Activated naive CD8-positive, alpha-beta T cell (primary cell): ENCODE results near the gene SFMBT2.
"Not testable (repeated sequence)": the region's sequence is repeated elsewhere in the genome, so short reads cannot be mapped to it uniquely, and the experiment has no call there.

ENCODE experiments used
- H3K27ac Mint-ChIP-seq: one replicate; pipeline ENCODE4 v1.8.0; 2021; ENCODE audit warnings: mixed read lengths
- H3K27me3 Mint-ChIP-seq: one replicate; pipeline ENCODE4 v1.8.0; 2021; ENCODE audit warnings: mixed read lengths
- H3K36me3 Mint-ChIP-seq: one replicate; pipeline ENCODE4 v1.8.0; 2021; ENCODE audit warnings: mixed read lengths
- H3K4me1 Mint-ChIP-seq: one replicate; pipeline ENCODE4 v1.8.0; 2021; ENCODE audit warnings: low read depth, mixed read lengths
- H3K4me3 Mint-ChIP-seq: one replicate; pipeline ENCODE4 v1.8.0; 2021; ENCODE audit warnings: mild to moderate bottlenecking, mixed read lengths
- H3K9me3 Mint-ChIP-seq: one replicate; pipeline ENCODE4 v1.8.0; 2021; ENCODE audit warnings: low read depth, mixed read lengths

The SFMBT2 gene

DNA sequence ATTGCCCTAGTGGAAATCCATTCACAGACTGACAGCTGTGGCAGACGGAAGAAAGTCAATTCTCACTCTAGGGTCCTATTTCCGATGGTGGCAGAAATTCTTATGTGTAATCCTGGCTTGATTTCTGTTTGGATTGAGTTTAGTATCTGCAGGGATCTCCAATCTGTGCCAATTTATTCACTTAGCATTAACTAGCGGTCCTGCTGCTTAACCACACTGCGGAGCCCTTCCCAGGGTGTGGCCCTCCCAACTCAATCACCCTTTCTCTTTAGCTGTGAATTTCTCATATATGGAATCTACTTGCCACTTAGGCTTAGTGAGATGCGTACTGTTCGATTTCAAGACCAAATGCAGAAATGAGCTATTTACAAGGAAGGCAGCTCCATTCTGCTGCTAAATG lies 215.7 kb downstream of the SFMBT2 start:
- peaks cover 77% of the 10 kb centered on the region for H3K4me1 Mint-ChIP-seq
- H3K27ac Mint-ChIP-seq: peak overlapping the region; percentile 37
- no peak overlapping the region for H3K4me3 Mint-ChIP-seq
- H3K36me3 Mint-ChIP-seq: peaks cover 49% of the 10 kb centered on the region
- no peaks in the 10 kb centered on the region for H3K9me3 Mint-ChIP-seq
- H3K27me3 Mint-ChIP-seq: no peaks in the 10 kb centered on the region

DNA sequence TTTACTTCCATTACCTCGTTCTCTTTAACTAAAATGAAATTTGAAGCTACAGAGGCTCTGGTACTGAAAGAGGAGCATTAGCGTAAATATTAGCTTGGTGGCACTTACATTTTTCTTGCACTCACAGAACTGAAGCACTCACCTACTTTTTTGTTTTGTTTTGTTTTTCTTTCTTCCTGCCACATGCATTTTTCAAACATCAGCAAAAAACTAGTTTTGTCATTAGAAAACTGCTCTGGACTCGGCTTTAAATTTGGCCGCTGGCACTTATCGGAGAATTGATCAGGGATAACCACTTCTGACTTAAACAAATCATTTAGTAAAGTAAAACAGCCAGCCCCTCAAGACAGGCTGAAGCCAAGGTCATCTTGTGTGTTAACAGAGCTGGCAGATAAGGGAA lies 216.3 kb downstream of the SFMBT2 start:
- Mint-ChIP-seq H3K4me3 (peak overlapping the region; percentile 35), H3K27me3 (no peaks in the 10 kb centered on the region), H3K36me3 (peaks cover 46% of the 10 kb centered on the region), H3K9me3 (no peaks in the 10 kb centered on the region), H3K4me1 (peaks cover 75% of the 10 kb centered on the region), H3K27ac (peak overlapping the region; percentile 37)

DNA sequence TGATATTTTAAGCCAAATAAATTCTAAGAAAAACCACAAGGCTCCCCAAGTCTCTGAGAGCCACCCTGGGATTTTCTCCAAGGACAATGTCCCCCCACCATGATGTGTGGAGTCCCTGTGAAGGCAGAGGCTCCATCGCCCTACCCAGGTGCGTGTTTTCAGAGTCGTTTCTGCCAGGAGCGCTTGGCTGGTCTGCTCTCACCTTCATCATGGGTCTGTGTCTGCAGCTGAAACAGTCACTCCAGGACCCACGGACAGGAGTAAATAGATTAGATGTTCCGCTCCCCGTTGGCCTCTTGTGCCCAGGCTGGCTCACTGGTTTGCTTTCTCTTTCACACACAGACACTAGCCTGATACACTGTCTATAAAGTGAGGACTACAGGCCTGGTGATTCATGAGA lies 217.5 kb downstream of the SFMBT2 start:
- Mint-ChIP-seq H3K9me3 (no peaks in the 10 kb centered on the region), H3K4me1 (peaks cover 77% of the 10 kb centered on the region), H3K36me3 (peaks cover 46% of the 10 kb centered on the region), H3K4me3 (peak overlapping the region; percentile 80), H3K27me3 (no peaks in the 10 kb centered on the region), H3K27ac (peak overlapping the region; percentile 96)

DNA sequence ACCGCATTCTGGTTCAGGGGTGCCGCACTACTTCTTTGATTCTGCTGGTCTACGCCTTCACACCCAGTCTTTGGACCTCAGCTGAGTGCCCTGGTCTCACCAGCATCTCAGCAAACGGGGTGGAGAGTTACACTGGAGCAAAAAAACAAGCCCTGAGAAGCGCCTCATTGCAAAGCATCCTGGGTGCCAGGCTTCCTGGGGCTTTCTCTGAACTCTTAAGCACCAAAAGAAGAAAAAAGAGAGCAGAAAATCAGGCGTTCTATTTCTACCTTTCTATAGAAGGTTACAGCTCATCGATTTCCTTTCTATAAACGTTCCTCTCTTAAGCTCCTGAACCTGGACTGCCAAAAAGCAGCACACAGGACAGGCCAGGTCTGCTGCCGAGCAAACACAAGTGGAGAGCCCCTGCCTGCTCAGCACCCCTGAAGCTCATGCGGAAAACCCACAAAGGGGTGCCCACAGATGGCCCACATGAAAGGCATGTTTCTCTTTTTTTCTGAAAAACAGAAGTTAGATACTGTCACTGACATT lies 217.9 kb downstream of the SFMBT2 start:
- peak overlapping the region; percentile 80 for H3K4me3 Mint-ChIP-seq
- peaks cover 75% of the 10 kb centered on the region for H3K4me1 Mint-ChIP-seq
- H3K27me3 Mint-ChIP-seq: no peaks in the 10 kb centered on the region
- peak overlapping the region; percentile 96 for H3K27ac Mint-ChIP-seq
- H3K9me3 Mint-ChIP-seq: no peaks in the 10 kb centered on the region
- peaks cover 44% of the 10 kb centered on the region for H3K36me3 Mint-ChIP-seq

DNA sequence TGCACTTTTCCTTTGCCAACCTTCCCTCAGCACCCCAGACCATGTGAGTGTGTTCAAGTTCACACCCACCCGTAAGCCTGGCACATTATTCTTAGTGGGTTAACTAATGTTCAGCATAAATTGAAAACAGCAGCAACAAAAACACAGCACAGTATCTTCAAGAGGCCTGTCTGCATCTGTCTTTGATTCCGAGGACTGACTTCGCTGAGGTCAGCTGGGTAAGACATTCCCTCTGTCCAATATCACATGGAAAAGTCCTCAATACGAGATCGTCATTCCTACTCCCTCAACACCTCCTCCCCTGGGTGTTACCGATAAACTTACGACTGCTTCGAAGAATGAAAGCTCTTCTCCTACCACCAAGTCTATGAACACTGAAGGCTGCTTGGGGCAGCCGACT lies 218.8 kb downstream of the SFMBT2 start:
- H3K4me3 Mint-ChIP-seq: peak overlapping the region; percentile 80
- H3K36me3 Mint-ChIP-seq: peaks cover 39% of the 10 kb centered on the region
- peak overlapping the region; percentile 96 for H3K27ac Mint-ChIP-seq
- no peaks in the 10 kb centered on the region for H3K9me3 Mint-ChIP-seq
- H3K4me1 Mint-ChIP-seq: peaks cover 82% of the 10 kb centered on the region
- no peaks in the 10 kb centered on the region for H3K27me3 Mint-ChIP-seq

DNA sequence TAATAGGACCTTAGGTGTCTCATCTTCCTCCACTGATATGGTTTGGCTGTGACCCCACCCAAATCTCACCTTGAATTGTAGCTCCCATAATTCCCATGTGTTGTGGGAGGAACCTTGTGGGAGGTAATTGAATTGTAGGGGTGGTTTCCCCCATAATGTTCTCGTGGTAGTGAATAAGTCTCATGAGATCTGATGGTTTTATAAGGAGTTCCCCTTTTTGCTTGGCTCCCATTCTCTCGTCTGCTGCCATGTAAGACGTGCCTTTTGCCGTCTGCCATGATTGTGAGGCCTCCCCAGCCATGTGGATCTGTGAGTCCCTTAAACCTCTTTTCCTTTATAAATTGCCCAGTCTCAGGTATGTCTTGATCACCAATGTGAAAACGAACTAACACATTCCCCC lies 220.1 kb downstream of the SFMBT2 start:
- peaks cover 82% of the 10 kb centered on the region for H3K4me1 Mint-ChIP-seq
- H3K9me3 Mint-ChIP-seq, H3K27me3 Mint-ChIP-seq: not testable (repeated sequence)
- peak overlapping the region; percentile 96 for H3K27ac Mint-ChIP-seq
- H3K36me3 Mint-ChIP-seq: peaks cover 33% of the 10 kb centered on the region
- peak overlapping the region; percentile 38 for H3K4me3 Mint-ChIP-seq

DNA sequence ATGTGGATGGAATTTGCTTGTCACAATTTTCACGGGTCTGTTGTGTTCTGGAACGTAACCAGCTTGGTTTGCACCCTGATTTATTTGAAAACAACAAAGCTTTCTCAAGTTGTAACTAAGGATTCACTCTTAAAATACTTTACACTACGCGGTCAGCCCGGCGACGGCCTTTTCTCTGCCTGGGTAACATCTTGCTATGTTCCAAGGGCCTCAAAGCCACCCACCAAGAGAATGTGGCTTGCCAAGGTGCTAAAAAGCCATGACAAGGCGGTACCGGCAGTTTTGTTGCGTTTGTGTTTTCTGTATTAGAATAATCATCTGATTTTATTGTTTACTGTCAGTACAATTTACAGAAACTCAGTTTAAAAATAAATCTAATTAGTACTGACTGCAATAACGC lies 220.9 kb downstream of the SFMBT2 start:
- Mint-ChIP-seq H3K36me3 (peaks cover 31% of the 10 kb centered on the region), H3K9me3 (peaks cover 3% of the 10 kb centered on the region), H3K4me3 (no peak overlapping the region), H3K4me1 (peaks cover 82% of the 10 kb centered on the region), H3K27ac (peak overlapping the region; percentile 83), H3K27me3 (no peaks in the 10 kb centered on the region)

DNA sequence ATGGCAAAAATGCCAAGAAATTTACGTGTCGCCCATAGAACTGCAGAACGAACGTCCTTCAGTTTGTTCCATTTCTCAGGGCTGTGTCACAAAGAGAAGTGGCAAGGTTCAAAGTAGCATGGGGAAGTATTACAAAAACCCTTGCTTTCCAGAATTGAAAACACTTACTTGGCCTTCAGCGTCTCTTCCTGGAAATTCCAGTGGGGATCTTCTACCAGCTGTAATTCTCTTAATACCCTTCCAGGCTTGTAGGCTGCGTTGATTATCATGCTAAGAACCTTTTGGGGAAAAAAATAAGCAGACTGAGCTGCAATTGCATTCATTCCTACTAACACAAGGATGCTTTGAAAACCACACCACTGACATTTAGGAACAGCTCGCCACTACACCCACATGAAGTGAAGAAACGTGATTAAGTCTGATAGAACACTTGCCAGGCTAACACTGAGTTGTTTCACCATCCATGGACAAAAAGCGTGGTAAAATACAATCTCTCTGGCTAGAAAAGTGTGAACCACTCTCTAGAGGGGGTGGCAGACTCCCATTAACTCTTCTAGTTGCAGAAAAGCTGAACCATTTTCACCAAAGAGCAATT lies 222.3 kb downstream of the SFMBT2 start:
- no peak overlapping the region for H3K4me3 Mint-ChIP-seq
- H3K4me1 Mint-ChIP-seq: peaks cover 81% of the 10 kb centered on the region
- no peak overlapping the region for H3K27ac Mint-ChIP-seq
- peaks cover 3% of the 10 kb centered on the region for H3K9me3 Mint-ChIP-seq
- H3K36me3 Mint-ChIP-seq: peaks cover 34% of the 10 kb centered on the region
- H3K27me3 Mint-ChIP-seq: no peaks in the 10 kb centered on the region

DNA sequence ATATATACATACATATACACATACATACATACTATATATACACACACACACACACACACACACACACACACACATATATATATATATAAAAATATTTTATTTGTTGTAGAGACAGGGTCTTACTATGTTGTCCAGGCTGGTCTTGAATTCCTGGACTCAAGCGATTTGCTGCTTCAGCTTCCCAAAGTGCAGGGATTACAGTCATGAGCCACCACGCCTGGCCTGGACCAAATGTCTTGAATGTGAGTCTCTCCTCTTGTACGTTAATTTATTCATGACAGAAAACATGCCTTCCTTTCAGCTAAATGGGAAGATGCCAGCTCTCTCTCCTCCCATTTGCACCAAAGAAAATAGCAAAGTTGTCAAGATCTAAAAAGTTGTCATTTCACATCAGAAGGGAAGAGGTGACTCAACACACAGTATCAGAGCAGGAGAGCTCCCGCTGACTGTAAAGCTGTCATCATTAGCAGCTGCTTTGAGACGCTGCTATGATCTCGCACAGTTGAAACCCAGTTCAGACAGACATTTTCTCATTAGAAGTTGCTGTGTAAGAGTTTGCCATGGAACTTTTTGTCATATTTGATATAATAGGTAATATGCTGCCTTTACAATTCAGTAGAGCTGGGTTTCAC lies 224.3 kb downstream of the SFMBT2 start:
- Mint-ChIP-seq H3K4me1 (peaks cover 68% of the 10 kb centered on the region), H3K36me3 (peaks cover 41% of the 10 kb centered on the region), H3K4me3 (no peak overlapping the region), H3K27me3 (no peaks in the 10 kb centered on the region), H3K27ac (peak overlapping the region; percentile 88), H3K9me3 (peaks cover 3% of the 10 kb centered on the region)

DNA sequence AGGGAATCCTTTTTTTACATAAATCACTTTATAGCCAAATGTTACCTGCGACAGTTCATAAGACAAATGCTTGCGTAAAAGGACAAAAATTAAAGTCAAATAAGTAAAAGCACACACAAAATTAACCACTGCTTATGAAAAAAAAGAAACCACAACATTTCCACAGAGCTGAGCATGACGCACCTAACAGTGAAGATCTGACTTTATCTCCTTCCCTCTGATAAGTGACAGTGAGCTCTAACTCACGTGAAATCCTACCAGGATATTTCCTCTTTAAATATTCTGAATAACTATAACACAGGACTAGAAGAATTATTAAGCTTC lies 225.5 kb downstream of the SFMBT2 start:
- peak overlapping the region; percentile 68 for H3K4me3 Mint-ChIP-seq
- H3K27ac Mint-ChIP-seq: peak overlapping the region; percentile 88
- peaks cover 34% of the 10 kb centered on the region for H3K36me3 Mint-ChIP-seq
- no peaks in the 10 kb centered on the region for H3K27me3 Mint-ChIP-seq
- H3K9me3 Mint-ChIP-seq: peaks cover 3% of the 10 kb centered on the region
- peaks cover 58% of the 10 kb centered on the region for H3K4me1 Mint-ChIP-seq

DNA sequence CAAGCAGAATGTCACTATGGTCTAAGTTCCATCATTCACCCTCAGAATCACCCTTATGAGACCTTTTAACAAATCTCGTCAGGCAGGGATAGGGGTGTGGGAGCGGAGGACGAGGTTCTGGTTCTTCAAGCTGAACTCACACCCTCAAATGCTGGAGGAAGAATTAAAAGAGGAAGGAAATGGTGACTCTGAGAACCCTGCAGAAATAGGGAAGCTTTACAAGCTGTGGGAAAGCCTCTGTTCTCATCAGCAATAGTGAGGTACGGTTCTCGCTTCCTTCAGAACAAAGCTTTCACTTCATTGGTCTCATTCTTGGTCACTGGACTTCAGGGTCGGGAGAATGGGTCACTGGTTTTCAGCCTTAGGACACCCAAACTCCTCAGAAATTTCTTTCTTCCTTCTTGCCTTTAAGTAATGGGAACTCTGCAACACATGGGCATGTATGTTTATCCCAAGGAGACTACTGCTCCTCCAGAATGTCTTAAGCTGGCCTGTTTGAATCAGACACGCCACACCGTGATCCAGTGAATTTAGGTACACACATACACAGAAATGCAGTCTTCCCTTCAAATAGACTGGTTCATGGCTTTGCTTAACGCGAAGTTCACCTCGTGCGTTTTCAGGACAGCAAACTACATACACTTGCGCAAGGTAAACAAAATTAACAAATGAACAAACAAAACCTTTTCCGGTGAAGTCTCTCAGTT lies 226.0 kb downstream of the SFMBT2 start:
- H3K4me1 Mint-ChIP-seq: peaks cover 58% of the 10 kb centered on the region
- peak overlapping the region; percentile 68 for H3K4me3 Mint-ChIP-seq
- H3K27me3 Mint-ChIP-seq: no peaks in the 10 kb centered on the region
- peak overlapping the region; percentile 88 for H3K27ac Mint-ChIP-seq
- H3K36me3 Mint-ChIP-seq: peaks cover 34% of the 10 kb centered on the region
- H3K9me3 Mint-ChIP-seq: peaks cover 3% of the 10 kb centered on the region

DNA sequence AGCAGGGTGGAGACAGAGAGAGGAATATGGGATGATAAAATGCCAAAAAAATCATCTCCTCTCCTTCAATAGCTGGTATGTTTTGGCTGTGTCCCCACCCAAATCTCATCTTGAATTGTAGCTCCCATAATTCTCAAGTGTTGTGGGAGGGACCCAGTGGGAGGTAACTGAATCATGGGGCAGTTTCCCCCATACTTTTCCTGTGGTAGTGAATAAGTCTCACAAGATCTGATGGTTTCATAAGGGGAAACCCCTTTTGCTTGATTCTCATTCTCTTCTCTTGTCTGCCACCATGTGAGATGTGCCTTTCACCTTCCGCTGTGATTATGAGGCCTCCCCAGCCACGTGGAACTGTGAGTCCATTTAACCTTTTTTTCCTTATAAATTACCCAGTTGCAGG lies 226.7 kb downstream of the SFMBT2 start:
- H3K9me3 Mint-ChIP-seq, H3K4me3 Mint-ChIP-seq, H3K27me3 Mint-ChIP-seq: not testable (repeated sequence)
- peak overlapping the region; percentile 88 for H3K27ac Mint-ChIP-seq
- H3K4me1 Mint-ChIP-seq: peaks cover 54% of the 10 kb centered on the region
- peaks cover 30% of the 10 kb centered on the region for H3K36me3 Mint-ChIP-seq

DNA sequence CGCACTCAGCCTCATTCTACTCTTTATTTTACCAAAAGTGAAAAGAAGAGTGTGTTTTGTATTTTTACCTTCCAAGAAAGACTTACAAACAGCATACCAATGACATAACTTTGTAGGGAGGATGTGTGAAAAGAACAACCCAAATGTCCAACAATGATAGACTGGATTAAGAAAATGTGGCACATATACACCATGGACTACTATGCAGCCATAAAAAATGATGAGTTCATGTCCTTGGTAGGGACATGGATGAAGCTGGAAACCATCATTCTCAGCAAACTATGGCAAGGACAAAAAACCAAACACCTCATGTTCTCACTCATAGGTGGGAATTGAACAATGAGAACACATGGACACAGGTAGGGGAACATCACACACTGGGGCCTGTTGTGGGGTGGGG lies 228.5 kb downstream of the SFMBT2 start:
- not testable (repeated sequence) for H3K27ac Mint-ChIP-seq
- peaks cover 32% of the 10 kb centered on the region for H3K36me3 Mint-ChIP-seq

DNA sequence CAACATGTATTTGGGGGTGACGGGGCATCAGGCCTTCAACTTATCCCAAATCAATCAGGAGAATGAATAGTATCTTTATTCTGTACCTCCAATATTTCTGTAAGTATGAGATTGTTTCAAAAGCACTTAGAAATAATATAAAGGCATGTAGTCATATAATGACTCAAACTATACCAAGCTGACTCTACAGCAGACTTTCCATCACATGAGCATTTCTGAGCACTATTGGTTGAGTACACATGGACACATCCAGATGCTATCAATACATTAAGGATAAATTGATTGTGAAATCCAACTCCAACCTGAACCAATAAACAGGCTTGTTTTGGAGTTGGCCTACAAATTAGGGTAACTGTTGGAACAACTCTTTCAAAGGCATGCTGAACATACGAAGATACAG lies 229.4 kb downstream of the SFMBT2 start:
- peaks cover 3% of the 10 kb centered on the region for H3K9me3 Mint-ChIP-seq
- H3K36me3 Mint-ChIP-seq: peaks cover 35% of the 10 kb centered on the region
- H3K4me1 Mint-ChIP-seq: peaks cover 36% of the 10 kb centered on the region
- no peak overlapping the region for H3K27ac Mint-ChIP-seq
- no peaks in the 10 kb centered on the region for H3K27me3 Mint-ChIP-seq
- H3K4me3 Mint-ChIP-seq: no peak overlapping the region

More for the DNA sequence above, 228.5 kb downstream of the SFMBT2 start:
- not testable (repeated sequence) for H3K27me3 Mint-ChIP-seq, H3K4me3 Mint-ChIP-seq, H3K9me3 Mint-ChIP-seq
- H3K4me1 Mint-ChIP-seq: peaks cover 43% of the 10 kb centered on the region

DNA sequence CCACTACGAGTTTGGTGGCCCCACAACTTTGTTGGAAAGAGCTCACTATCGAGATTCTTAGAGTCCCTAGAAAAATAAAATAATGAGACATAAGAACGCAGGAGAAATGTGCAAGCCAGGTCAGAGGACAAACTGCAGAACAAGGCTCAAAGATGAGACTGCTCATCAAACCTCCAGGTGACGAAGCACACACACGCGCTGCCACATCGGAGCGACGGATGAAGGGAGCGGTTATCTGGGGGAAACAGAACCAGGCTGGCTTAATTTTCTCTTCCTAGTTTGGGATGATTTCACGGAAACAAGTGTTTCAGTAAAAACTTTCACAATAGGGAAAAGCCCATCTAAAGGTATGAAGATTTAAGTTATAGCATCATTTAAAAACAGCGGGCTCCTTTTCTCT lies 231.3 kb downstream of the SFMBT2 start:
- no peak overlapping the region for H3K27ac Mint-ChIP-seq
- H3K36me3 Mint-ChIP-seq: peaks cover 42% of the 10 kb centered on the region
- no peaks in the 10 kb centered on the region for H3K27me3 Mint-ChIP-seq
- H3K9me3 Mint-ChIP-seq: no peaks in the 10 kb centered on the region
- H3K4me3 Mint-ChIP-seq: no peak overlapping the region
- H3K4me1 Mint-ChIP-seq: peaks cover 19% of the 10 kb centered on the region
